Activated CD8-positive, alpha-beta memory T cell treated with anti-CD3 and anti-CD28 coated beads for 1 hour (primary cell): ENCODE measurements around the gene EPS8.

ENCODE experiments used
- DNase-seq, 2 donors: peaks; one replicate each; pipeline ENCODE4 v3.0.0-alpha.2; 2020; ENCODE audit warnings: low read depth in 1 of 2; ENCODE audit errors: extremely low read depth in 1 of 2

The EPS8 gene

DNA sequence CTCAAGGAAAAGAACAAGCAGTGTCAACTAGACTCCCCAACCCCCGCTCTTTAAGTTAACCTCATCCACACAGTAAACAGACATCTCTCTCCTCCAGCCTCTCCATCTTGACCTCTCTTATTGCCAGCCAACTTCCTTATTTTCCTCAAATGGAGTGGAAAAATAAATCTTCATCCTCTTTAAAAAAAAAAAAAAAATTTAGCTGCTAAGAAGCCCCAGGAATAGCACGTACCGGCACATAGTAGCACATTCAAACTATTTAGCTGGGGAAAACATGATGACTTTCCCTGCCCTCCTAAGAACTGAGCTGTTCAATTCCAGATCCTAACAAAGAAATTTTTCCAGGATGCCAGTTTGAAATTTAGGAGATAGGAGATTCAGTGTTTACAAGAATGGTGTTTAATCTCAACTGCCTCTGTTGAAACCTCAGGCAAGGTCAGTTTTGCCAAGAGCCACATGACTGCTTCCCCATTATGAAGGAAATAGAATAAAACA lies 90.8 kb downstream of the EPS8 start:
- no peak for DNase-seq

DNA sequence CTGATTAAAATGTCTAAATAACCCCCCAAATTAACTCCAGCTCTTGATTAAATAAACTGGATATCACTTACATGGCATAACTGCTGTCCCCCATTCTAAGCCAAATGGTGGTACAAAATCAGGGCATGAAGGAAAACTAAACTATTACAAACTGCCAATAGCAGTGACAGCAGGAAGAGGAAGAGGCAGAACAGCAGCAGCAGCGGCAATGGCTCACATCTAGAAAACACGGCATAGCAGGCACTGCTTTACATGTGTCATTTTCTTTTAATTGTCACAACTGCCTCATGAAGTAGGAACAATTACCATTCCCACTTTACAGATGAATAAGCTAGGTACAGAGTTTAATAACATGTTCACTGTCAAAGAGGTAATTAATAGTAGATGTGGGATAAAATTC lies 92.0 kb downstream of the EPS8 start:
- no peak for DNase-seq

DNA sequence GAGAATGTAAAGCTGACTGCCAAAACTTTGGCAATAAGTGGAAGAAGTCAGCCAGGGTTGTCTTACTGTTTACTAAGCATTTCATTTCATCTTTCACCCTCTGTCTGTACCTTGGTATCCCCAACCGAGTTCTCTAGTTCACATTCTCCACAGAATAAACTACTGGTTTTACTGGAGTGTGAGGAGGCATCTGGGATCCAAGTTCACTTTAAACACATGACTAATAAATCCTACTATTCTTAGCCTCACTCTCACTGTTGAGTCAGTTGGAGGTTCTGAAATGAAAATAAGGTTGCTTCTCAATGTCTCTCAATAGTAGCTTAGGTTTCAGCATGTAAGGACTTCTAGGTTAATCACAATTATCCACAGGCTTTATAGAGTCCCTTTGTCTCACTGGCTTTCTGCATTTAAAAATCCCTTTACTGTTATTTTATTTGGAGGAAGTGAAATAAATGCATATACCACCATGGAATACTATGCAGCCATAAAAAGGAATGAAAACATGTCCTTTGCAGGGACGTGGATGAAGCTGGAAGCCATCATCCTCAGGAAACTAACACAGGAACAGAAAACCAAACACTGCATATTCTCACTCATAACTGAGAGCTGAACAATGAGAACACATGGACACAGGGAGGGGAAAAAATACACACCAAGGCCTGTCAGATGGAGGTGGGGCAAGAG lies 95.8 kb downstream of the EPS8 start:
- DNase-seq: no peak

DNA sequence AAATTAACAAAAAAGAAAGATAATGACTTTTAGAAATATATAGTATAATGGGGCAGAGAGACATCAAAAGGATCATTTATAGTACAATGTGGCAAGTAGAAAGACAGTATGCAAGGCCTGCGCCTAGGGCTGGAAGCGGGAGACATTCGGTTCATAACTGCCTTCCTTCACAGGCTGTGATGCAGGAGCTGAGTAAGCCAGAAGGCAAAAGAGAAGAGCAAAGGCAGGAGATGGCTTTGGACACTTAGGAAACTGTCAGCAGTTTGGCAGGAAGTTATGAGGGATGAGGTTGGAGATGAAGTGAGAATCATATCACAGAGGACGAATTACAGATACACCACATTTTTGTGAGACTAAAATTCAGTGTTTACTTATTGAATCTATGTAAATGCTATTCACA lies 97.8 kb downstream of the EPS8 start:
- no peak for DNase-seq

DNA sequence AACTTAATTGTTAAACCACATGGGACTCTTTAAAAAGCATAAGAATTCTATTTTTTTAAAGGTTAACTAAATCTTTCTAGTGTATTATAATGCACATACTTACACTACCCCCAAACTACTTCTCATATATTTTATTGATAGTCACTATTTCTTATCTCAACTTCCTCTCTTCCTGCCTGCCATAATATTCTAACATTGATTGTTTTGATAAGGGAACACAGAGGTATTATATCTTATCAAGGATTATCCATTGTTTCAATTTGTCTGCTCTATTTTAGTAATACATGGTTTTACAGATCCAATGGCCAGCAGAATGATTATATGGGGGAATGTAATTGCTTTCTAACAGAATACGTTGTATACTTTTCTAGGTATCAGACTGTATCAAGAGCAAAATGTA lies 98.9 kb downstream of the EPS8 start:
- no peak for DNase-seq

DNA sequence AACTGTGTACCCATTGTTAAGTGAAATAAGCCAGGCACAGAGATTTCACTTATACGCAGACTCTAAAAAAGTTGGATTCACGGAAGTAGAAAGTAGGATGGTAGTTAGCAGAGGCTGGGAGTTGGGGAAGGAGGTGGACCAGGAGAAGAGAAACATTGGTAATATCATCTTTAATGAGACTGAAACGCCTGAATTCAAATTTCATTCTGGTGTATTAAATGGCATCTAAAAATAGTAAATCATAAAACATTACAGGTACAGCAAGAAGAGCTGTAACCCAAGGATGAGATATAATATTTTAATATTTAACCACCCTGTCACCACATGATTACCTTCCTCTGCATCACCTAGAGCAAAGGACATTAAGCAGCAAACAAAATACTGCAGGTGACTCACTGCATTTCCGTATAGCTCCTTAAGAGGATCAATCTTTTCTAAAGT lies 99.4 kb downstream of the EPS8 start:
- DNase-seq: no peak

DNA sequence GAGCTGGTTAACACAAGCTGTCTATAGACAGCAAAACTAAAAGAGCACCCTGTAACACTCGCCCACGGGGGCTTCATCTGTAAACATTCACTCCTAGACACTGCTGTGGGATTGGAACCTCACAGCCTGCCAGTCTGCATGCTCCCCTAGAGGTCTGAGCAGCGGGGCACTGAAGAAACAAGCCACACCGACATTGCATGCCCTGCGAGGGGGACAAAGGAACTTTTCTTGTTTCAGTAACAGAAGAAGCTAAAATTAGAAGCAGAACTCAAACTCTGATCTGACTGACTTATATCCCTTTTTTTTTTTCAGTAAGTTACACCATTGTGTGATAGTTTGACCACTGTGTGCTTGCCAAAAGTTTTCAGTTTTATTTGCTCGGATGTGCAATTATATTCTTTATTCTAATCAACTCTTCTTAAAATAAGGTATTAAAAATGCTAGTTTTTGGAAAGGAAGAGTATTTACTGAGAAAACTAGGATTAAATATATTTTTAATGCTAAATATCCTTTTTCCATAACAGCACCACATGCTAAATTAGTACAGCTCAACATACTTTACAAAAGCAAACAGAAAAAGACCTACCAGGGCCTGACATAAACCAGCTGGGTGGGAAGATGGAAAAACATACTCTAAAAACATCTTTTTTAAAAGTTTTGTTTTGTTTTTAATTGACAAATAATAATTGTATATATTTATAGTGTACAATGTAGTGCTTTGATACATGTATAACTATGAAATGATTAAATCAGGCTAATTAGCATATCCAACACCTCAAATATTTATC lies 100.2 kb downstream of the EPS8 start:
- no peak for DNase-seq

DNA sequence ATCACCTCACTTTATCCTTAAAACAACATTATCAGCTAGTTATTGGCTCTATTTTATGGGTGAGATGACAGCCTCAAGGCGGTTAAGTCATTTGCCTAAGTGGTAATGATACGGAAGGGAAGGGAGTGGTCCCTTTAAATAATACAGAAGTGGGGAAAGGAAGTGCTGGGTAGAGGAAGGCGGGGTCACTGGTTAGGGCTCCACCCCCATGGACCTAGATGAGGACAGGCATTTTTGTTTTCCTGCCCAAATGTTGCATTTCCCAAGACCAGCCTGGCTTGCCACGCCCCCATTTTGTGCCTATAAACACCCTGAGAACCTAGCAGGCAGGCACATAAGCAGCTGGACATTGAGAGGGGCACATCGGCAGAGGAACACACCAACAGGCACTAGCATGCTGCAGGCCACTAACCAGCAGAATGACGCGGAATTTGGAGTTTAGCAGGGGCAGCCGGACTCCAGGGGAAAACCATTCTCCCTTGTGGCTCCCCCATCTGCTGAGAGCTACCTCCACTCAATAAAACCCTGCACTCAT lies 100.9 kb downstream of the EPS8 start:
- DNase-seq: no peak

DNA sequence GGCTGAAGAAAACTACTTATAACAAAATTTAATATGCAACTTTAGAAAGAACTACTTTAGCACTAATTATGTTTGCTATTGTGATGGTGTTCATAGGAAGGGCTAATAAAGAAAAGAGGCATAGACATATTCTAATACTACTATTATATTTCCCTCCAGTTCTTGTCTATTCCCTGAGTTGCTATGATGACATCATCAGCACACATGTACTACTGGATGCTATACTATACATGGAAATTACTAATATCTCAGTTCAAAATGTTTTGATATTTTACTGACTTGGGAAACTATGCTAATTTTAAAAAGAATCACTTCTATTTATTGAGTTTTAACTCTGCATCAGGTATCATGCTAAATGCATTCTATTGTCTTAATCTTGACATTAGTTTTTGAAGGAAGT lies 101.6 kb downstream of the EPS8 start:
- DNase-seq: no peak

DNA sequence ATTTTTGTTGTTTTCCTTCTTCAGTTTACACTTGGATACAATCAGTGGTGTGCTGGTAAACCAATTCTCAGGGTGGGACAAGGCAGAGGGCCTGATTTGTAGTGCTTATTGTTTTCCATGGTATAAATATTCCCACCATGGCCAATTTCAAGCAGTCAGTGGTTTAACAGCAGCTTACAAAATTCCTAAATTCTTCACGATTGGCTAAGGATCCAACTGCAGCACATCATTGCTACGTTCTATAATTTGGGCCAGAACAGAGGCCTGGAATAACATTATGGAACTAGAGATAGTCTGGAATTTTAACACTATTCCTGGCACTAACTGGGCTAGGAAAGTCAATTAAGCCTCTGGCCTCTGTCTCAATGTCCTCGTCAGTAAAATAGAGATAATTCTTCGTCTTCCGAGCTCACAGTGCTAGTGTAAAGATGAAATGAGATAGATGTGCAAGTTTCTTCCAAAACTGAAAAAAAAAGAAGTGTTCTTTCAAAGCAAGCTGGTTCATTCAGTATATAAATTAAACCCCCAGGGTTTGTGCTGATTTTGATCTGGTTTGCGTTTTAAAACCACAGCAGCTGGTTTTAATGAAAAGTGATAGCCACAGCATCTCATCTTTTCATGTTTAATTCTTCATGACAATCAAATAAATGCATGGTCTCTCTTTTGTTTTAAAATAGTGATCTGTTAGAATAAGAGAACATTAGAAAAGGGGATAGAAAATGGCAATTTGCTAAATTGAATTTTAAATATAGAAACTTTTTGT lies 104.1 kb downstream of the EPS8 start:
- no peak for DNase-seq

DNA sequence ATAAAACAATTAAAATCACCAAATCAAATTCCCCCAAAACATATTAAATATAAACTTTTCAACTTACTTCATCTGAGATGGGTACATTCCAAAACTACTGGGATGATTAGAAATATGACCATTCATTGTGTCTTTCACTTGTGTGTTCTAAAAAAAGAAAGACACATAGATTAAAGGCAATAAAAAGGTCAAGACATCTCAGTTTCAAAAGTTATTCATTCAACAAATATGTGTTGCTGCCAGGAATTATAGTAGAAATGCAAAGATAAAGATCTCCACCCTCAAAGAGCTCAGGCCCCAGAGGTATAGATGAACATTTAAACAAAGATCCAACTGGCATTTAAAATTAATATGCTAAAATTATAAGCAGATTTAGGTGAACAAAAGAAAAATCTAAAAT lies 106.4 kb downstream of the EPS8 start:
- DNase-seq: no peak

DNA sequence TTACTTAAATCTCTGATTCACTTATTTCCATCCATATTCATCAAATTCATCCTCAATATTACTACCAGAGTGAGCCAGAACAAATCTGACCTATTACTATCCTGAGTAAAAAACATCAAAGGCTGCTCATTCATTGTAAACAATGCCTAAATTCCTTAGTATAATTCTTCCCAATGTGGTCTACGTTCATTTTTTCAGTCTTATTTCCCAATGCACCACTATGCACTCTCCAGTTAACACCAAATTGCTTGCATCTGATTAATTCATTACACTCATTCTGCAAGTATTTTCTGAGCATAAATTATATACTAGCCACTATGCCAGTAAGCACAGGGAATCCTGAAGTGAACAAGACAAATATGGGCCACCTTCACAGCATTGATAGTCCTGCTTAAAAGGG lies 110.0 kb downstream of the EPS8 start:
- no peak for DNase-seq

DNA sequence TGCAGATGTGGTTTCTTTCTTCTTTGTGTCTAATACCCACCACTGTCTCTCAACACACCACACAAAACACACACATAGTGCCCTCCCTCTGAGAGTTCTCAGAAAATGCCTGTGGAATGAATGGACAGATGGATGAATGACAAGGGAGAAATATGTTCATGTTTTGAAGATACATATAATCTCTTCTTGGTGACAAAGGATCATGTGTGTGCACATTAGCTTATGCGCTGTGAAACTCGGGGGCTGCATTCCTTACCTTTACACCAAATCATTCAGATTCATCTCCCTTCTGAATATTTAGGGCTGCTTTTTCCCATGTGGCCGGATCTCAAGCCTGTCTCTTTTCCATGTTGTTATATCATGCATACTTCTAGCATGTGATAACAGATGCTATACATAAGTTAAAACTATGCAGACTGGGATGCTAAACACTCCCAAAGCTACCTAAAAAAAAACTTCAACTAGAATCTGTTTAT lies 111.4 kb downstream of the EPS8 start:
- DNase-seq: no peak

DNA sequence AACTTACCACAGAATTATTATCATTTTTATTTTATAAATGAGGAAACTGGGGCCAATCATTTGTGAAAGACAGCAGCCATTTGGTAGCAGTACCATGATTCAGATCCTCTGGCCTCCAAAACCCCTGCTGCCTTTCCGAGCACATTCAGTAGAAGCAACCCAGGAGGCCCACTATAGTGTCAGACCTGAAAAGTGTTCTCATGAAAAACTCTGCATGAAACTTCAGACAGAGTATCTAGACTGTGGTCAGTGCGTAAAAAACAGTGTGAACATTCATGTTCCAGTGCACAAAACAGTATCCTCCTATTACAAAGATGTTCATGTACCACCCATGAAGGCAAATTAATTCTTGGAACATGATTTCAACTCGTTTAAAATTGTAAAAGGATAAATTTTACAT lies 112.0 kb downstream of the EPS8 start:
- no peak for DNase-seq

DNA sequence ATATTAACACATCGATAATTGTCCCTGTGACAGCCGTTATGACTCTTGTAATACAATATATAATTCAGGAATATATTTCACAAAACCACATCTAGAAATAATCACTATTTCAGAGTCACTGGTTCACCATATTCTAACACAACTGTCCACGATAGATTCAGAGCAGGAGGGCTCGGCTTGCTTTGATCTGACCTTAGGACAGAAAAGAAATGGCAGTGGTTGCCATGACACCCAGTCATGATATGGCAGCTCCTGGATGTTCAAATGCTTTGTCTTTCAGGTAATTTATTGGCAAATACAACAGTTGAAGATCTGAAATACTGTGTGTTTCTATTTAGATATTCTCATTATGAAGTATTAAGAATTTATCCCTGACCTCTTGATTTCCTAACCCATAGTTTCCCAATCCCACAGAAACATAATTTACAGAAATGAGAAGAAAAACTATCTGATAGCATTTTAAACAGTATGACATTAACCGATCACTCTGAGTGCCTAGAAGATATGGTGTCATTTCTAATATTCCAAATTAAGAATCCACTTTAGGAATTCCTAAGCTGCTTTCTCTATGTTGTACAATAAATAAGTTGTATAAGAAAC lies 116.4 kb downstream of the EPS8 start:
- no peak for DNase-seq

DNA sequence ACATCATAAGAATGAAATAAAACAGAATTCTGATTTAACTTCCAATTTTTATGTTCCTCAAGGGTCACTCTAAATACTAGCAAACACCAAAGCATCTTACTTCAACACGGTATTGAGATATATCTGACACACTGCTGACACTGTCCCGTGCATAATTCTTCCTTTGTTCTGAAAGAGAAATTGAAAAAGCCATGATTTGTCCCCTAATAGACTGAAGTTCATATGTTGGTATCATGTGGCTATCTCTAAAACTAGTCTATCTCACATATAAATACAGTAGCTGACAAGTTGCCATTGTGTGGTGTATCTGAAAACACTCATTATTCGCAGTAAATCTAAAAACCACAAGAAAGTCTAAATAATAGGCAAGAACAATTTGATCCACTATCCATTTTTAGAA lies 118.4 kb downstream of the EPS8 start:
- DNase-seq: no peak

DNA sequence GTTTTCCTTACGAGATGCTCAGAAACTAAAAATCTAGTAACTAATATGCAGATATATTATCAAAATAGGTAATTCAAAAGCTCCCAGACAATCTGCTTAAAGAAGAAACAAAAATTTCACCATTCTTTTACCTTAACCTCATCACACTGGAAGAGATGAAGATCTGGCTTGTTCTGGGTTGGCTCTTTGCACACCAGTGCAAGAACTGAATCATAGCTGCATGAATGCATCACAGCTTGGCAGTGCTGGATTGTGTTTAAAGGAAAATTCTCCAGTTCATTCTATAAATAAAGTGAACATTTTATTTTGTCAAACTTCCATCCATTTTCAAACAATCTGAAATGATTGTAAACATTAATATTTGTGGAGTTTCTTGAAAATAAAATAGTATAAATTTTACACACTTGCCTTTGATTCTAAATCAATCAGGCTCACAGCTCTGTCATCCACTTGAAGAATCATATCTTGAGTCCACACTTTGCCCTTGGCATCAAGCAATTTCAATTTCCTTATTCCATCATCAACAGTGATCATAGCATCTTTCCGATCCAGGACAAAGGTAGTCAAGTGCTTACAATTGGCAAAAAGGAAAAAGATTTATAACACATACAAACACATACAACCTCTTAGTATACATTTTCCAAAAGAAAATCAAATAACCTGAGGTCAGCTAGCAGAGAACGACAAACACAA lies 119.8 kb downstream of the EPS8 start:
- DNase-seq: no peak

DNA sequence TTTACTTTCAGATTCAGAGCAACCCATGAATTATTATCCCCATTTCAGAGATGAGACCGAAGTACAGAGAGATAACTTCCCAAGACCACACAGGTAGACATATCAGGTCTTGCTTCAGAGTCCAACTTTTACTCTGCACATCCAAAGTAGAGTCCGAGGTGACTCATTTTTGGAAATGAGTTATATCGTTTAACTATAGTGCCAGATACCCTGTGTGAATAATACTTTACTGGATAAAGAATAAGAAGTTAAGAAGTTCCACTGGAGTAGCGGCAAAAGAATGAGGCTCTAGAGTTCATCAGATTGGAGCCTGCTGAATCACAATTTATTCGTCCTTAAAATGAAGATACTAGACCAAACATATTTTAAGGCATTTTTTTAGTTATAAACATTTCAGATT lies 124.7 kb downstream of the EPS8 start:
- no peak for DNase-seq

DNA sequence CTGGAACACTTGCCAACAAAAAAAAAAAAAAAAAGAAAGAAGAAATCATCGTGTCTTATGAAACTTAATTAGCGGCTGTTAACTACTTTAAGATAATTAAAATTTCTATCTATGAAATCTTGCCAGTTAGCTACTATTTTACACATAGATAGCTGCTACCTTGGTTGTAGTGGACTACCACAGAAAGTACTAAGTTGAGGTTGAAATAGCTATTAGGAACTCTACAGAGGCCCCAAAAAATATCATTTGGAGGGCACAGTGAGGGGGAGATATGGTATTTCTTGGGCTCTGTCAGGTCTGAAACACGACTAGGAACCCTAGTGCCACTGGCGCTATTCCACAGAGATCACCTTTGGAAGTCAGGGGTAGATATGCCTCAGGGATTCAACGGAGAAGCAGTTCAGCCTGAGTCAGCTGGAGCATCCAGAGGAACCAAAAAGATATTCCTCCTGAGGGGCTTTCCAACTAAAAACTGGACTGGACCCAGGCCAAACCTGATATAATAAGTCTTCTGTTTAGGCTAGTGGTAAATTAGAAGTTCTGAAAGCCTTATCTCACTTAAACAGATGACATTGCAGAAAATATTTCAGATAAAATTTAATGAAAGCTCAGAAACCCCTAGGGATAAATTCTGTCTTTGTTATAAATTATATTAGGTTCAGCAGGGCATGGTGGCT lies 126.1 kb downstream of the EPS8 start:
- DNase-seq: no peak
